HepG2 (cell line): ENCODE measurements around the gene SEC14L5. TPM values are rescaled to one million over a fixed set of nuclear protein-coding genes. Genes with fewer than 3 reads are reported as not detected.

ENCODE experiments used
- ADNP ChIP-seq: sonication (generic); formaldehyde crosslinking; IDR thresholded peaks from 2 replicates; pipeline ENCODE4 v1.4.0; 2020; ENCODE audit warnings: missing genetic modification reagents
- ASH2L ChIP-seq: fragments of 300-600, 200-600 bp; sonication (generic); IDR thresholded peaks from 2 replicates; pipeline ENCODE4 v1.7.0; 2017; ENCODE audit warnings: low read depth, mild to moderate bottlenecking, moderate library complexity, mixed read lengths, low read length; ENCODE audit not compliant: insufficient read length
- CCDC6 ChIP-seq: sonication (generic); formaldehyde crosslinking; IDR thresholded peaks from 2 replicates; pipeline ENCODE4 v1.8.1; 2022; ENCODE audit warnings: mild to moderate bottlenecking, missing genetic modification reagents, moderate library complexity
- CHD2 ChIP-seq: IDR thresholded peaks from 2 replicates; pipeline ENCODE4 v1.6.1; 2011; ENCODE audit warnings: low read depth, low read length, improper control_type of control experiment
- FOXA1 ChIP-seq, 2 experiments: fragments of 450-650 bp in 1 of 2; sonication (generic) in 1 of 2; formaldehyde crosslinking in 1 of 2; IDR thresholded peaks; 2 replicates each; pipeline versions ENCODE4 v1.4.0 to v1.6.1; 2016 to 2020; ENCODE audit warnings: missing genetic modification reagents in 1 of 2
- FOXK2 ChIP-seq: fragments of 450-650 bp; IDR thresholded peaks from 2 replicates; pipeline ENCODE4 v1.6.1; 2016
- HDAC6 ChIP-seq: fragments of 200-600 bp; sonication (generic); IDR thresholded peaks from 2 replicates; pipeline ENCODE4 v1.7.0; 2017; ENCODE audit warnings: mild to moderate bottlenecking, antibody characterized with exemption, low read length, low read depth
- HMG20A ChIP-seq: IDR thresholded peaks from 2 replicates; pipeline ENCODE4 v1.6.1; 2016; ENCODE audit warnings: borderline replicate concordance
- MAF1 ChIP-seq: sonication (generic); formaldehyde crosslinking; IDR thresholded peaks from 2 replicates; pipeline ENCODE4 v1.5.0; 2020; ENCODE audit warnings: missing genetic modification reagents, borderline replicate concordance
- MATR3 ChIP-seq: sonication (generic); formaldehyde crosslinking; IDR thresholded peaks from 2 replicates; pipeline ENCODE4 v1.4.0; 2020; ENCODE audit warnings: missing genetic modification reagents
- MIER2 ChIP-seq: IDR thresholded peaks from 2 replicates; pipeline ENCODE4 v1.6.1; 2016; ENCODE audit warnings: missing biosample characterization, missing genetic modification reagents
- POLR2AphosphoS5 ChIP-seq: IDR thresholded peaks from 2 replicates; pipeline ENCODE4 v1.6.1; 2012; ENCODE audit warnings: low read depth, low read length
- PTBP1 ChIP-seq: fragments of 200-400 bp; formaldehyde crosslinking; IDR thresholded peaks from 2 replicates; pipeline ENCODE4 v1.6.1; 2018; ENCODE audit warnings: low read length, low read depth; ENCODE audit not compliant: poor library complexity, severe bottlenecking
- RELA ChIP-seq: sonication (generic); formaldehyde crosslinking; IDR thresholded peaks from 2 replicates; pipeline ENCODE4 v1.4.0; 2020; ENCODE audit warnings: missing genetic modification reagents
- TBX3 ChIP-seq: fragments of 450-650 bp; IDR thresholded peaks from 2 replicates; pipeline ENCODE4 v1.6.1; 2017; ENCODE audit warnings: antibody characterized with exemption, mild to moderate bottlenecking, inconsistent platforms, borderline replicate concordance
- ZBTB10 ChIP-seq: sonication (generic); formaldehyde crosslinking; IDR thresholded peaks from 2 replicates; pipeline ENCODE4 v1.4.0; 2020; ENCODE audit warnings: missing genetic modification reagents, borderline replicate concordance
- ZBTB7B ChIP-seq: sonication (generic); formaldehyde crosslinking; IDR thresholded peaks from 2 replicates; pipeline ENCODE4 v1.4.0; 2020; ENCODE audit warnings: missing genetic modification reagents
- ZC3H4 ChIP-seq: sonication (generic); formaldehyde crosslinking; IDR thresholded peaks from 2 replicates; pipeline ENCODE4 v1.4.0; 2020; ENCODE audit warnings: missing genetic modification reagents, borderline replicate concordance
- ZFP90 ChIP-seq: sonication (generic); formaldehyde crosslinking; IDR thresholded peaks from 2 replicates; pipeline ENCODE4 v1.8.0; 2022; ENCODE audit warnings: missing genetic modification reagents, mild to moderate bottlenecking, inconsistent platforms, borderline replicate concordance
- ZNF124 ChIP-seq: sonication (generic); formaldehyde crosslinking; IDR thresholded peaks from 2 replicates; pipeline ENCODE4 v1.4.0; 2020; ENCODE audit warnings: missing genetic modification reagents
- ZNF136 ChIP-seq: sonication (generic); formaldehyde crosslinking; IDR thresholded peaks from 2 replicates; pipeline ENCODE4 v1.8.1; 2022; ENCODE audit warnings: low read depth, mild to moderate bottlenecking, moderate library complexity, missing genetic modification reagents
- ZNF256 ChIP-seq: sonication (generic); formaldehyde crosslinking; conservative IDR thresholded peaks from 2 replicates; pipeline ENCODE4 v1.4.0; 2020; ENCODE audit warnings: missing genetic modification reagents
- ZNF275 ChIP-seq: sonication (generic); formaldehyde crosslinking; IDR thresholded peaks from 2 replicates; pipeline ENCODE4 v1.8.0; 2022; ENCODE audit warnings: missing genetic modification reagents, mild to moderate bottlenecking, inconsistent platforms, borderline replicate concordance
- ZNF282 ChIP-seq: fragments of 450-650 bp; IDR thresholded peaks from 2 replicates; pipeline ENCODE4 v1.6.1; 2018; ENCODE audit not compliant: partially characterized antibody
- ZNF619 ChIP-seq: sonication (generic); formaldehyde crosslinking; IDR thresholded peaks from 2 replicates; pipeline ENCODE4 v1.4.0; 2020; ENCODE audit warnings: mild to moderate bottlenecking, missing genetic modification reagents
- ZNF841 ChIP-seq: sonication (generic); formaldehyde crosslinking; IDR thresholded peaks from 2 replicates; pipeline ENCODE4 v1.8.1; 2023; ENCODE audit warnings: missing genetic modification reagents, borderline replicate concordance
- ZSCAN12 ChIP-seq: sonication (generic); formaldehyde crosslinking; IDR thresholded peaks from 2 replicates; pipeline ENCODE4 v1.9.0; 2021; ENCODE audit warnings: mild to moderate bottlenecking, missing genetic modification reagents
- ZSCAN20 ChIP-seq: sonication (generic); formaldehyde crosslinking; IDR thresholded peaks from 2 replicates; pipeline ENCODE4 v1.4.0; 2020; ENCODE audit warnings: missing genetic modification reagents, mild to moderate bottlenecking, borderline replicate concordance
- ZSCAN22 ChIP-seq: sonication (generic); formaldehyde crosslinking; IDR thresholded peaks from 2 replicates; pipeline ENCODE4 v1.4.0; 2020; ENCODE audit warnings: mild to moderate bottlenecking, missing genetic modification reagents
- polyA plus RNA-seq, 8 experiments: library from polyadenylated mRNA; depleted of rRNA in 3 of 8; stranded (reverse) in 7 of 8; unstranded in 1 of 8; fragments of >200 nt; fragmentation: Illumina TruSeq in 4 of 8; extraction: Trizol in 4 of 8; gene quantifications; 2 replicates each; pipeline versions ENCODE4 v1.2.1 to v1.2.3, GENCODE V29; 2011 to 2016; ENCODE audit warnings: low read depth in 4 of 8, missing spikeins in 1 of 8, mixed read lengths in 1 of 8; ENCODE audit not compliant: insufficient read depth in 1 of 8
- total RNA-seq, 5 experiments: library from RNA; depleted of rRNA; stranded (reverse); fragments of >200 nt; fragmentation: Illumina TruSeq; extraction: Trizol; gene quantifications; 2 replicates each; pipeline ENCODE4 v1.2.3, GENCODE V29; 2016; ENCODE audit warnings: low read depth in 1 of 5

The SEC14L5 gene
- total and polyA plus RNA-seq, 2 of the 13 experiments (the other 11 are each of a cell fraction or from before 2014, with no cell fraction given): 0.40 to 0.42 TPM

- TF ChIP-seq ZBTB10 (CRISPR knock-in tag) (0 out of 2 replicates have a peak, but pooled peaks have one; percentile 45), ZSCAN12 (0 out of 2 replicates have a peak, but pooled peaks have one; percentile 21), ZFP90 (CRISPR knock-in tag) (no peak), POLR2AphosphoS5 (peak; percentile 59), TBX3 (no peak), ASH2L (no peak), ZNF256 (no peak), RELA (CRISPR knock-in tag) (0 out of 2 replicates have a peak, but pooled peaks have one; percentile 29), ZNF275 (CRISPR knock-in tag) (no peak), FOXK2 (no peak), ZSCAN22 (CRISPR knock-in tag) (no peak), ZC3H4 (CRISPR knock-in tag) (0 out of 2 replicates have a peak, but pooled peaks have one; percentile 60), PTBP1 (no peak), CHD2 (no peak), ZNF136 (CRISPR knock-in tag) (no peak; the same call in 1 of the 2 replicates), ZNF841 (no peak), ZNF124 (0 out of 2 replicates have a peak, but pooled peaks have one; percentile 61), ZBTB7B (CRISPR knock-in tag) (peak; percentile 50; the same call in 1 of the 2 replicates), MAF1 (CRISPR knock-in tag) (no peak), ZSCAN20 (CRISPR knock-in tag) (no peak; the same call in 1 of the 2 replicates), CCDC6 (CRISPR knock-in tag) (peak; percentile 12; the same call in 1 of the 2 replicates), HDAC6 (no peak), ZNF619 (CRISPR knock-in tag) (no peak), MATR3 (CRISPR knock-in tag) (no peak), ZNF282 (no peak), MIER2 (no peak; the same call in 1 of the 2 replicates), HMG20A (no peak), FOXA1 (IDR thresholded peaks at IDR 0.05) (no peak), FOXA1 (CRISPR knock-in tag; IDR thresholded peaks at IDR 0.05) (no peak), ADNP (no peak; the same call in 1 of the 2 replicates)
Observed at GRCh38 chr16:4936991-4937781, 20.9 kb upstream of the SEC14L5 start, which contains the start of gene PPL (continued).
